GM21717 (cell line): ENCODE results near the gene USP24.
A peak's percentile ranks its signal among the peaks of the same experiment; 100 is the strongest.

Experiments used
- ATAC-seq: cut with Tn5 transposase; IDR thresholded peaks from one replicate; pipeline ENCODE4 v1.9.1; 2021; ENCODE audit warnings: mild to moderate bottlenecking, moderate library complexity; ENCODE audit not compliant: unreplicated experiment

The USP24 gene

GRCh38 chr1:55168353-55168752 lies 46.8 kb downstream of the USP24 start:
- ATAC-seq, result no peak

- no peak for ATAC-seq
Measured at GRCh38 chr1:55167224-55167871, 47.8 kb downstream of the USP24 start.

- ATAC-seq, result no peak
Measured at GRCh38 chr1:55164906-55165305, 50.3 kb downstream of the USP24 start.

GRCh38 chr1:55159571-55159970 lies 55.6 kb downstream of the USP24 start:
- no peak for ATAC-seq

GRCh38 chr1:55156608-55157007 lies 58.6 kb downstream of the USP24 start:
- no peak for ATAC-seq

- no peak for ATAC-seq
Measured at GRCh38 chr1:55156093-55156492, 59.1 kb downstream of the USP24 start.

- ATAC-seq, result no peak
Measured at GRCh38 chr1:55155522-55155921, 59.6 kb downstream of the USP24 start.

GRCh38 chr1:55154616-55155015 lies 60.5 kb downstream of the USP24 start:
- no peak for ATAC-seq

GRCh38 chr1:55153031-55153430 lies 62.1 kb downstream of the USP24 start:
- ATAC-seq, result no peak

- peak; percentile 84 for ATAC-seq
Measured at GRCh38 chr1:55150880-55151588, 64.1 kb downstream of the USP24 start.

GRCh38 chr1:55148676-55149075 lies 66.5 kb downstream of the USP24 start:
- no peak for ATAC-seq

GRCh38 chr1:55147524-55147923 lies 67.6 kb downstream of the USP24 start:
- no peak for ATAC-seq

GRCh38 chr1:55146781-55147180 lies 68.4 kb downstream of the USP24 start:
- ATAC-seq, result no peak

- ATAC-seq, result no peak
Measured at GRCh38 chr1:55144886-55145285, 70.3 kb downstream of the USP24 start.

GRCh38 chr1:55143684-55144083 lies 71.5 kb downstream of the USP24 start:
- ATAC-seq, result no peak

- ATAC-seq, result no peak
Measured at GRCh38 chr1:55141295-55141893, 73.8 kb downstream of the USP24 start.

- ATAC-seq, result peak; percentile 91
Measured at GRCh38 chr1:55140546-55140983, 74.6 kb downstream of the USP24 start.

GRCh38 chr1:55140137-55140536 lies 75.0 kb downstream of the USP24 start:
- ATAC-seq, result no peak

GRCh38 chr1:55138823-55139222 lies 76.3 kb downstream of the USP24 start:
- no peak for ATAC-seq

GRCh38 chr1:55134152-55134808 lies 80.9 kb downstream of the USP24 start:
- no peak for ATAC-seq

- no peak for ATAC-seq
Measured at GRCh38 chr1:55131801-55132200, 83.4 kb downstream of the USP24 start.

GRCh38 chr1:55131218-55131617 lies 83.9 kb downstream of the USP24 start:
- no peak for ATAC-seq
